Inflammatory macrophage (primary cell): ENCODE measurements around the gene UGT1A10.

Source experiments
- DNase-seq, 2 donors: peaks; one replicate each; pipeline ENCODE4 v3.0.0-alpha.2; 2020 to 2022

UGT1A10 gene

GRCh38 chr2:233807966-233808935, 172.0 kb downstream of the UGT1A10 start:
- no peak for DNase-seq

- no peak for DNase-seq
Measured at GRCh38 chr2:233810385-233810784, 174.1 kb downstream of the UGT1A10 start.

- DNase-seq = no peak
Measured at GRCh38 chr2:233811087-233811486, 174.8 kb downstream of the UGT1A10 start.

- no peak for DNase-seq
Measured at GRCh38 chr2:233811732-233812131, 175.5 kb downstream of the UGT1A10 start.

GRCh38 chr2:233813236-233814055, 177.2 kb downstream of the UGT1A10 start:
- DNase-seq = no peak

GRCh38 chr2:233814056-233814835, 178.0 kb downstream of the UGT1A10 start:
- no peak for DNase-seq

GRCh38 chr2:233815861-233816260, 179.6 kb downstream of the UGT1A10 start:
- no peak for DNase-seq

- DNase-seq = no peak
Measured at GRCh38 chr2:233816334-233816733, 180.1 kb downstream of the UGT1A10 start.

GRCh38 chr2:233816771-233817170, 180.5 kb downstream of the UGT1A10 start:
- no peak for DNase-seq

GRCh38 chr2:233817361-233817911, 181.2 kb downstream of the UGT1A10 start:
- no peak for DNase-seq

GRCh38 chr2:233817995-233818638, 181.9 kb downstream of the UGT1A10 start:
- DNase-seq = no peak

- no peak for DNase-seq
Measured at GRCh38 chr2:233818639-233819621, 182.7 kb downstream of the UGT1A10 start.

GRCh38 chr2:233819884-233820773, 183.9 kb downstream of the UGT1A10 start:
- no peak for DNase-seq

- DNase-seq = no peak
Measured at GRCh38 chr2:233820774-233821105, 184.5 kb downstream of the UGT1A10 start.

GRCh38 chr2:233821196-233821595, 184.9 kb downstream of the UGT1A10 start:
- DNase-seq = no peak

- DNase-seq = no peak
Measured at GRCh38 chr2:233821709-233822100, 185.5 kb downstream of the UGT1A10 start.

- DNase-seq = no peak
Measured at GRCh38 chr2:233822101-233822771, 186.0 kb downstream of the UGT1A10 start.
